Caco-2 (cell line): ENCODE measurements around the gene MYH9. TPM values are rescaled to one million over a fixed set of nuclear protein-coding genes. Genes with fewer than 3 reads are reported as not detected.
A peak's percentile ranks its signal among the peaks of the same experiment; 100 is the strongest.

Experiments used
- BruUV-seq: library from RNA; stranded (reverse); fragments of 400-500 nt; replicated peaks from 2 replicates; lab custom pipeline; 2021; lab: Mats Ljungman, UMichigan
- CTCF ChIA-PET: fragments of 300-600 bp; sonication (Branson Sonifier 250); formaldehyde crosslinking; loops from one replicate; lab custom pipeline; 2022; ENCODE audit warnings: antibody characterized with exemption; lab: Charles Lee
- POLR2A ChIA-PET: fragments of 300-600 bp; sonication (Branson Sonifier 250); formaldehyde crosslinking; loops from one replicate; lab custom pipeline; 2022; ENCODE audit warnings: antibody characterized with exemption; lab: Charles Lee
- DNase-seq, 2 experiments: peaks; one replicate each; pipeline versions ENCODE4 v3.0.0 to v3.0.0-alpha.2; 2020 to 2022
- H3K27me3 ChIP-seq: replicated peaks from 2 replicates; pipeline ENCODE4 v1.6.0; 2011; ENCODE audit warnings: low read length; ENCODE audit not compliant: control insufficient read depth, insufficient read depth
- H3K36me3 ChIP-seq: 2 replicates; pipeline ENCODE4 v1.5.1; 2011; ENCODE audit warnings: low read length; ENCODE audit not compliant: control insufficient read depth, insufficient read depth
- H3K4me1 ChIP-seq: fragments of 250-450 bp; sonication (Bioruptor Pico); 2 replicates; pipeline ENCODE4 v1.5.1; 2020; ENCODE audit warnings: mild to moderate bottlenecking
- H3K4me3 ChIP-seq: 2 replicates; pipeline ENCODE4 v1.5.1; 2011; ENCODE audit warnings: low read depth, mild to moderate bottlenecking, control low read depth, low read length
- H3K9me3 ChIP-seq: fragments of 250-450 bp; sonication (Bioruptor Pico); 2 replicates; pipeline ENCODE4 v1.5.1; 2020; ENCODE audit warnings: mild to moderate bottlenecking, moderate library complexity
- H3K27ac Mint-ChIP-seq: one replicate; pipeline ENCODE4 v1.8.0; 2022; ENCODE audit warnings: mixed read lengths; ENCODE audit not compliant: unreplicated experiment
- H3K27me3 Mint-ChIP-seq: one replicate; pipeline ENCODE4 v1.8.0; 2022; ENCODE audit warnings: mixed read lengths; ENCODE audit not compliant: insufficient read depth, unreplicated experiment
- H3K36me3 Mint-ChIP-seq: one replicate; pipeline ENCODE4 v1.8.0; 2022; ENCODE audit warnings: mild to moderate bottlenecking, mixed read lengths; ENCODE audit not compliant: insufficient read depth, unreplicated experiment
- H3K4me1 Mint-ChIP-seq: one replicate; pipeline ENCODE4 v1.8.0; 2022; ENCODE audit warnings: low read depth, mixed read lengths; ENCODE audit not compliant: unreplicated experiment
- H3K4me3 Mint-ChIP-seq: one replicate; pipeline ENCODE4 v1.8.0; 2022; ENCODE audit warnings: mild to moderate bottlenecking, moderate library complexity, mixed read lengths; ENCODE audit not compliant: unreplicated experiment
- H3K9me3 Mint-ChIP-seq: one replicate; pipeline ENCODE4 v1.8.0; 2022; ENCODE audit warnings: mixed read lengths; ENCODE audit not compliant: unreplicated experiment
- CTCF ChIP-seq, 2 experiments: fragments of 200-600 bp in 1 of 2; IDR thresholded peaks; 1 replicate in 1 of 2; 2 replicates in 1 of 2; pipeline versions ENCODE4 v1.5.1 to v1.8.0; 2011 to 2022; ENCODE audit warnings: antibody characterized with exemption in 1 of 2, control low read depth in 1 of 2, inconsistent platforms in 1 of 2, low read depth in 1 of 2, low read length in 1 of 2, mild to moderate bottlenecking in 1 of 2, moderate library complexity in 1 of 2; ENCODE audit not compliant: insufficient read depth in 1 of 2, severe bottlenecking in 1 of 2, unreplicated experiment in 1 of 2
- intact Hi-C: fragments of 100-400 bp; cut with micrococcal nuclease; formaldehyde crosslinking; loops from one replicate; pipeline ENCODE4 v1.10.0; 2022; ENCODE audit not compliant: unreplicated experiment
- total RNA-seq: library from RNA; stranded (reverse); gene quantifications from 2 replicates; pipeline ENCODE4 v1.2.3, GENCODE V29; 2022

MYH9 gene
- total RNA-seq, 1 experiment from 2014 or later, result 513 TPM

GRCh38 chr22:36347094-36347493 lies 40.7 kb downstream of the MYH9 start:
- ChIA-PET CTCF (interaction anchor here (0.6 kb wide), 1 partner anchor 68 kb away, joined by 6 read pairs; no protein-coding TSS in a partner anchor), POLR2A (no interaction called here)
- DNase-seq, result no peak
- TF ChIP-seq CTCF (IDR thresholded peaks at IDR 0.05; ENCODE audit: insufficient read depth in 1 of 2, low read depth in 1 of 2, low read length in 1 of 2, severe bottlenecking in 1 of 2, unreplicated experiment in 1 of 2), result no peak
- Histone ChIP-seq H3K4me1 (peaks cover 20% of the 10 kb centered on the region), H3K36me3 (peaks cover 4% of the 10 kb centered on the region), H3K27me3 (no peaks in the 10 kb centered on the region), H3K4me3 (no peak overlapping the region), H3K9me3 (no peaks in the 10 kb centered on the region)
- Mint-ChIP-seq H3K27me3 (no peaks in the 10 kb centered on the region), H3K4me1 (peaks cover 14% of the 10 kb centered on the region), H3K4me3 (no peak overlapping the region), H3K9me3 (no peaks in the 10 kb centered on the region), H3K36me3 (peaks cover 90% of the 10 kb centered on the region), H3K27ac (no peak overlapping the region)
- intact Hi-C loops, result no loop called here
- BruUV-seq, result no TSS peak

GRCh38 chr22:36344106-36344827 lies 43.5 kb downstream of the MYH9 start:
- H3K4me3 ChIP-seq, result no peak overlapping the region
- peaks cover 90% of the 10 kb centered on the region for H3K36me3 Mint-ChIP-seq
- H3K4me1 Mint-ChIP-seq, result peaks cover 13% of the 10 kb centered on the region
- H3K4me3 Mint-ChIP-seq, result no peak overlapping the region
- no peaks in the 10 kb centered on the region for H3K27me3 ChIP-seq
- no peaks in the 10 kb centered on the region for H3K27me3 Mint-ChIP-seq
- no peak for TF ChIP-seq CTCF (IDR thresholded peaks at IDR 0.05; ENCODE audit: insufficient read depth in 1 of 2, low read depth in 1 of 2, low read length in 1 of 2, severe bottlenecking in 1 of 2, unreplicated experiment in 1 of 2)
- no peaks in the 10 kb centered on the region for H3K4me1 ChIP-seq
- H3K9me3 ChIP-seq, result no peaks in the 10 kb centered on the region
- no TSS peak for BruUV-seq
- DNase-seq, result no peak
- CTCF ChIA-PET, result interaction anchor here (0.7 kb wide), 1 partner anchor 161 kb away, joined by 6 read pairs; no protein-coding TSS in a partner anchor
- peaks cover 9% of the 10 kb centered on the region for H3K36me3 ChIP-seq
- intact Hi-C loops, result no loop called here
- POLR2A ChIA-PET, result interaction anchor here (0.7 kb wide), 1 partner anchor 19 kb away, joined by 6 read pairs; no protein-coding TSS in a partner anchor
- H3K27ac Mint-ChIP-seq, result peak overlapping the region; percentile 36
- no peaks in the 10 kb centered on the region for H3K9me3 Mint-ChIP-seq

- ChIA-PET POLR2A (interaction anchor here (0.6 to 0.7 kb wide), 2 partner anchors 16 to 19 kb away, joined by 4 to 6 read pairs; no protein-coding TSS in a partner anchor), CTCF (interaction anchor here (0.6 to 0.7 kb wide), 2 partner anchors 162 to 173 kb away, joined by 3 to 6 read pairs; no protein-coding TSS in a partner anchor)
- no TSS peak for BruUV-seq
- peaks cover 90% of the 10 kb centered on the region for H3K36me3 Mint-ChIP-seq
- H3K4me3 Mint-ChIP-seq, result no peak overlapping the region
- H3K27ac Mint-ChIP-seq, result no peak overlapping the region
- DNase-seq, result no peak
- intact Hi-C loops, result no loop called here
- H3K27me3 Mint-ChIP-seq, result no peaks in the 10 kb centered on the region
- no peaks in the 10 kb centered on the region for H3K9me3 ChIP-seq
- TF ChIP-seq CTCF (IDR thresholded peaks at IDR 0.05; ENCODE audit: insufficient read depth in 1 of 2, low read depth in 1 of 2, low read length in 1 of 2, severe bottlenecking in 1 of 2, unreplicated experiment in 1 of 2), result no peak
- H3K36me3 ChIP-seq, result peaks cover 10% of the 10 kb centered on the region
- peaks cover 13% of the 10 kb centered on the region for H3K4me1 Mint-ChIP-seq
- H3K9me3 Mint-ChIP-seq, result no peaks in the 10 kb centered on the region
- no peaks in the 10 kb centered on the region for H3K27me3 ChIP-seq
- H3K4me3 ChIP-seq, result no peak overlapping the region
- no peaks in the 10 kb centered on the region for H3K4me1 ChIP-seq
Measured at GRCh38 chr22:36343720-36344105, 44.1 kb downstream of the MYH9 start.
